Chondrocyte (in vitro differentiated cells): Measurements from ENCODE around the gene ADAT3. TPM values are rescaled to one million over a fixed set of nuclear protein-coding genes. Genes with fewer than 3 reads are reported as not detected.
"Not testable (repeated sequence)": the region's sequence is repeated elsewhere in the genome, so short reads cannot be mapped to it uniquely, and the experiment has no call there.

Experiments used
- DNase-seq: peaks from one replicate; pipeline ENCODE4 v3.0.0; 2021; ENCODE audit warnings: mixed read lengths, low spot score
- H3K27ac Mint-ChIP-seq: one replicate; pipeline ENCODE4 v1.8.0; 2021; ENCODE audit warnings: mild to moderate bottlenecking, moderate library complexity, mixed read lengths; ENCODE audit not compliant: unreplicated experiment
- H3K27me3 Mint-ChIP-seq: 2 replicates; pipeline ENCODE4 v1.8.0; 2021; ENCODE audit warnings: low read depth, mixed read lengths
- H3K36me3 Mint-ChIP-seq: 2 replicates; pipeline ENCODE4 v1.8.0; 2021; ENCODE audit warnings: low read depth, mixed read lengths
- H3K4me1 Mint-ChIP-seq: 2 replicates; pipeline ENCODE4 v1.8.0; 2021; ENCODE audit warnings: low read depth, mild to moderate bottlenecking, mixed read lengths
- H3K4me3 Mint-ChIP-seq: one replicate; pipeline ENCODE4 v1.8.0; 2021; ENCODE audit warnings: mild to moderate bottlenecking, moderate library complexity, mixed read lengths; ENCODE audit not compliant: unreplicated experiment
- H3K9me3 Mint-ChIP-seq: 2 replicates; pipeline ENCODE4 v1.8.0; 2021; ENCODE audit warnings: low read depth, mixed read lengths
- total RNA-seq: library from RNA; stranded (reverse); gene quantifications from 3 replicates; pipeline ENCODE4 v1.2.1, GENCODE V29; 2021
- TF ChIP-seq, protein P1 (sequence below): fragments of 200-600 bp; sonication (generic); IDR thresholded peaks from 2 replicates; pipeline ENCODE4 v1.5.0; 2021; ENCODE audit warnings: antibody characterized with exemption, mild to moderate bottlenecking, moderate library complexity

The ADAT3 gene
- total RNA-seq, 1 donor from 2014 or later = 3.6 TPM

DNA sequence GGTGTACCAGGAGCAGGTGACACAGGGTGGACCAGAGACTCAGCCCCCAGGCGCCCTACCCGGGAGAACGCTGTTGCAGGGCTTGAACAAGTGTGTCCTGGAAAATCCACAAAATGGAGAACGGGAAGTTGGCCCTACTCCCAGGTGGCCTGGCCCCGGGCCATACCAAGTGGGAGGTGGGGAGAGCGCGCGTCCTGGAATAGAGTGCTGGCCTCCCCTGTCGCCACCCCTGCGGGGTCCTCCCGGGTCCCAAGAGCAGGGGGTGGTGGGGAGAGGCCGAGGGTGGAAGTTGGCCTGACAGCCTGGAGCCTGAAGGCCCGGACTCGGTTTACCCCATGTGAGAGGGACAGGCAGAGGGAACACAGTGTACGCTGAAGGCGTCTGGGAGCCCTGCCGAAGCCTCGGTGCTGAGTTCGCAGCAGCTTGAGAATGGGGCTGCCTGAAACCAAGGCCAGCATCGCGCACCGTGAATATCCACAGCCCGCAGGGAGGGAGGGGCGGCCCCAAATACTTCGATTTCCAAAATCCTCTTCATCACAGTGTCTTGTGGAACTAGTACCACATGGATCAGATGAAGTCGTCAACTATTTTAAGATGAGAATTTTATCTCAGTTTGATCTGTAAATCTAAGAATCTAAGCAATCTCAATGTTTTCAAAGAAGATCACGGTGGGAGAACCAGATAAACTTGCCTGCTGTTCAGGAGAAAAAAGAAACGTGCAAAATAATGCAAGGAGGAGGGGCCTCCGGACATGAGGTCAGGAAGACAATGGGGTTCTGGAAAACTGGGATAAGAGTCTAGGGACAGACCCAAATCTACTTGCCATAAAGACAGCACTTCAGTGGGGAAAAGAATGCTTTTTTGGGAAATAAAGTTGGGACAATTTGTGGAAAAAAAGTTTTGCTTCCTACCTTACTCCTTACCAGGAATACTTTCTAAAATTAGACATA is 31.4 kb upstream of the ADAT3 start:
- Mint-ChIP-seq H3K4me3 (peak overlapping the region; percentile 96), H3K27me3 (no peaks in the 10 kb centered on the region), H3K9me3 (no peaks in the 10 kb centered on the region), H3K4me1 (peaks cover 21% of the 10 kb centered on the region), H3K36me3 (no peaks in the 10 kb centered on the region), H3K27ac (peak overlapping the region; percentile 99)
- DNase-seq = peak; percentile 65
- TF ChIP-seq, protein P1, sequence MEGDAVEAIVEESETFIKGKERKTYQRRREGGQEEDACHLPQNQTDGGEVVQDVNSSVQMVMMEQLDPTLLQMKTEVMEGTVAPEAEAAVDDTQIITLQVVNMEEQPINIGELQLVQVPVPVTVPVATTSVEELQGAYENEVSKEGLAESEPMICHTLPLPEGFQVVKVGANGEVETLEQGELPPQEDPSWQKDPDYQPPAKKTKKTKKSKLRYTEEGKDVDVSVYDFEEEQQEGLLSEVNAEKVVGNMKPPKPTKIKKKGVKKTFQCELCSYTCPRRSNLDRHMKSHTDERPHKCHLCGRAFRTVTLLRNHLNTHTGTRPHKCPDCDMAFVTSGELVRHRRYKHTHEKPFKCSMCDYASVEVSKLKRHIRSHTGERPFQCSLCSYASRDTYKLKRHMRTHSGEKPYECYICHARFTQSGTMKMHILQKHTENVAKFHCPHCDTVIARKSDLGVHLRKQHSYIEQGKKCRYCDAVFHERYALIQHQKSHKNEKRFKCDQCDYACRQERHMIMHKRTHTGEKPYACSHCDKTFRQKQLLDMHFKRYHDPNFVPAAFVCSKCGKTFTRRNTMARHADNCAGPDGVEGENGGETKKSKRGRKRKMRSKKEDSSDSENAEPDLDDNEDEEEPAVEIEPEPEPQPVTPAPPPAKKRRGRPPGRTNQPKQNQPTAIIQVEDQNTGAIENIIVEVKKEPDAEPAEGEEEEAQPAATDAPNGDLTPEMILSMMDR = no peak

DNA sequence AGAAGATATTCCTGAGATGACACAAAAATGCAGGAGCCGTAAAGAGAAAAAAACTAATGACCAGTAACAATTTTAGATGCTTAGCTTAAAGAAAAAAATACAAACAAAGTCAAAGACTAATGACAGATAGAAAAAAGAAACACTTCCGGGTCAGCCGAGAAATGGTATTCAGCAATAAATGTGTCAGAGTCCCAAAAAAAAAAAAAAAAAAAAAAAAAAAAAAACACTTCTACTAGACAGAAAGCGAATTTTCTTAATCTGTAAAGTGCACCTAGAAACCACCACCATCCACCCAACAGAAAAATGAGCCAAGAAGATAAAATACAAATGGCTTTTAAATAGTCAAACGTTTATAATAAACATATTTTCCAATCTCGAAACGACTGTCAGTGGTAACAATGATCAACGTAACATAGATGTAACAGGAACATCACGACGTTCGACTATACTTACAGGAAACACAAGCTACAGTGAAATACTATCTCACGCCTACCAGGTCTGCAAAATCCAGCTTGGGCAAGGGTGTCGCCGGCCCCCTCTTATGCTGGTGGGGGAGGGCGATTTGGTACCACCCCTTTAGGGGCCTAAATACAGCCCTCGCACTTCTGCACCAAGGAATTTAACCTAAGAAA is 30.5 kb upstream of the ADAT3 start:
- no peak for DNase-seq
- H3K9me3 Mint-ChIP-seq = no peaks in the 10 kb centered on the region
- H3K4me1 Mint-ChIP-seq = peaks cover 21% of the 10 kb centered on the region
- H3K36me3 Mint-ChIP-seq = no peaks in the 10 kb centered on the region
- no peaks in the 10 kb centered on the region for H3K27me3 Mint-ChIP-seq
- peak overlapping the region; percentile 96 for H3K4me3 Mint-ChIP-seq
- peak overlapping the region; percentile 99 for H3K27ac Mint-ChIP-seq
- TF ChIP-seq, protein P1 = no peak

DNA sequence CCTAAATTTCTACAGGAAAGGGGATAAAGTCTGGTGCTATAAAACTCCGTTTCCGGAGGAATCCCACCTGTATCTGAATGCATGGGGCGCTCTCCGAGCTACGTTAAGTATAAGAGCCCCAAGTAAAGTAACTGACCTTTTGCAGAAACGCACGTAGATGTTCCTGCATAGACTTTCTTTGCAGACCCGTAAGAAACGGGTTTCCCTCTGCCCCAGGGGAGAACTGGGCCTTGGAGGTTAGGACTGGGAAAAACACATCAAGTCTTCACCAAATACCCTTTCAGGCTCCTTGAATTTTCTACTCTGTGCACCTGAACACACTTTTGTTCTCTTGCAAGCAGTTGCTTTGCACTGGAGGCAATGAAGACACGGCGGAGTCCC is 29.9 kb upstream of the ADAT3 start:
- H3K4me1 Mint-ChIP-seq = peaks cover 21% of the 10 kb centered on the region
- H3K27me3 Mint-ChIP-seq = not testable (repeated sequence)

DNA sequence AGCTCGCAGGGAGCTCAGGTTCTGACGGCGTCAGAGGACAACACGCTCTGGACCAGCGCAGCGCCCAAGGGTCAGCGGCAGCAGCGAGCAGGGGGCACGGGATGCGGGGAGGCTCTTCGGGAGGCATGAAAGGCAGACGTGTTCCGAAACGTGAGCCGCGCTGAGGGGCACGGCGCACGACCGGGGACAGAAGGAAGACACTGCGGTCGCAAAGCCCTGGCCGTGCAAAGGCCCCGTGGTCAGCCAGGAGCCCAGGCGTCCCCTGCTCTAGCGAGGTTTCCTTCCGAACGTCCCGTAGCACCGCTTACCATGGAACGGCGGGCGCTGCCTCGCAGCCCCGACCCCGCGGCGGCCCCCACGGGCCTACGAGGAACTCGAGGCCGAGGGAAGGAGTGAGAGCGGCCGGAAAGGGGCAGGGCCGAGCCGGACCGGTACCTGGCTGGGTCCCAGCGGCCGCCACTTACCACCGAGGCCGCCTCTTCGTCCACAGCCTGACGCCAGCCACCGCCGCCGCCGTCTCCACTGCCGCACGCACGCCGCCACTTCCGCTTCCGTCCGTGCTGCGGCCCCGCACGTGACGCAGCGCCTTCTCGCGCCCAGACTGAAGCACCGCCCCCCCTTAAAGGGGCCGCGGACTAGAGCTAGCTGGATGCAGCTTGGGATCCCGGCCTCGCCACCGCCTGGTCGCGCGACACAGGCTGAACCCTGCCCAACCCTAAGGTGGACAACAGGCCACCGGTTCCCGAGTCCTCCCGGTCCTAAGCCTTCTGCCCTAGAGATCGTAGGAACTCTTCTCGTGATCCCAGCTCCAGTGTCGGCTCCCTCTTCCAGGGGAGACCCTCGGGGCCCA is 29.3 kb upstream of the ADAT3 start:
- H3K9me3 Mint-ChIP-seq = no peaks in the 10 kb centered on the region
- H3K4me3 Mint-ChIP-seq = peak overlapping the region; percentile 96
- DNase-seq = peak; percentile 97
- H3K4me1 Mint-ChIP-seq = peaks cover 21% of the 10 kb centered on the region
- H3K36me3 Mint-ChIP-seq = no peaks in the 10 kb centered on the region
- H3K27me3 Mint-ChIP-seq = no peaks in the 10 kb centered on the region
- TF ChIP-seq, protein P1 = peak; percentile 38
- H3K27ac Mint-ChIP-seq = peak overlapping the region; percentile 99

More for the DNA sequence above, 29.9 kb upstream of the ADAT3 start:
- peak overlapping the region; percentile 99 for H3K27ac Mint-ChIP-seq
- H3K4me3 Mint-ChIP-seq = peak overlapping the region; percentile 96
- H3K36me3 Mint-ChIP-seq, H3K9me3 Mint-ChIP-seq, DNase-seq: not testable (repeated sequence)

GRCh38 chr19:1876496-1877279 is 28.5 kb upstream of the ADAT3 start:
- TF ChIP-seq, protein P1 = peak; percentile 7
- peak overlapping the region; percentile 99 for H3K27ac Mint-ChIP-seq
- H3K27me3 Mint-ChIP-seq, H3K36me3 Mint-ChIP-seq, H3K9me3 Mint-ChIP-seq: not testable (repeated sequence)
- H3K4me1 Mint-ChIP-seq = peaks cover 21% of the 10 kb centered on the region
- peak overlapping the region; percentile 96 for H3K4me3 Mint-ChIP-seq
- DNase-seq = peak; percentile 72

DNA sequence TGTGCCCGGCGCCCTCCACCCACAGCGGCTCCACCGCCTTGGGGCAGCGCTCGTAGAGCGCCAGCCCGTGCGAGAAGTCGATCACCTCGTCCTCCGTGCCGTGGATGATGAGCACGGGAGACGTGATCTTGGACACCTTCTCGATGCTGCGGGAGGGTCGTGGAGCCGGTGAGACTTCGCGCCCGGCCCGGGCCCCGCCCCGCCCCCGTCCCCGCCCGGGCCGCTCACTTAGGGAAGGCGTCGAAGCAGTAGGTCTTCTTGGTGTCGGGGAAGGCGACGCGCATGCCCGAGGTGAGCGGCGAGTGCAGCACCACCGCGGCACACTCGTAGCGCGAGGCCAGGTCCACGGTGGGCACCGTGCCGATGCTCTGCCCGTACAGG is 27.9 kb upstream of the ADAT3 start:
- not testable (repeated sequence) for H3K36me3 Mint-ChIP-seq, DNase-seq, H3K9me3 Mint-ChIP-seq, H3K27me3 Mint-ChIP-seq, H3K27ac Mint-ChIP-seq, H3K4me3 Mint-ChIP-seq
- H3K4me1 Mint-ChIP-seq = peaks cover 25% of the 10 kb centered on the region

DNA sequence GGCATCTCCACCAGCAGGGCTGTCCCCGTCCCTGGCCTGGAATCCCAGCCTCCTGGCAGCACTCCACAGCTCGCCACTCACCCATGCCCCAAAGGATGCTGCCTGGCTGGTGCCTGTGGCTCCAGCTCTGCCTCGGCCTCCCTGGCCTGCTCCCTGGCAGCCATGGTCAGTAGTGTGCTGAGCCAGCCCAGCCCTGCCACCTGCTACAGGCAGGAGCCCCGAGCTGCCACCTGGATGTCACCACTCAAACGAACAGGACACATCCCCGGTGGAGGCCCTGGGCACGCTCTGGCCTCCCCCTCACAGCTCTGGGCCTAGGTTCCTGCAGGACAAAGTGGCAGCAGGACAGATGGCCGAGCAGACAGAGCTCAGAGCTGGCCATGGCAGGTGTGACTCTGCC is 26.6 kb upstream of the ADAT3 start:
- H3K4me3 Mint-ChIP-seq, H3K36me3 Mint-ChIP-seq: not testable (repeated sequence)
- H3K4me1 Mint-ChIP-seq = peaks cover 38% of the 10 kb centered on the region

DNA sequence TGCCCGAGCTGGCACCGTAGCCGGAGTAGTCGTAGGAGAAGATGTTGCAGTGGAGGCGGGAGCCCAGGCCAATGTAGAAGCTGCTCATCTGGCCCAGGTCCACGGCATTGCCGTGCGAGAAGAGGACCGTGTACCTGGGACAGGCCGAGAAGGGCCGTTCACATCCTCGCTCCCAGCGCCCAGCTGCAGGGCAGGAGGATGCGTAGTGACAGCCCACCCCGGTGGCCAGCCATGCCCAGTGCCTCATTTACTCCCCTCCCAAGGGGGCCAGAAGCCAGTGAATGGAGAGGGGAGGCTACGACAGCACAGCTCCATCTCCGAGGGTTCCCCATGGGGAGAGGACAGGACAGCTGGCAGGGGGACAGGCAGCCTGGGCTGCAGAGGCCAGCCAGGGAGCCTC is 25.2 kb upstream of the ADAT3 start:
- DNase-seq, H3K27ac Mint-ChIP-seq, H3K36me3 Mint-ChIP-seq, H3K4me3 Mint-ChIP-seq, H3K27me3 Mint-ChIP-seq, H3K9me3 Mint-ChIP-seq: not testable (repeated sequence)
- peaks cover 37% of the 10 kb centered on the region for H3K4me1 Mint-ChIP-seq

More for the DNA sequence above, 26.6 kb upstream of the ADAT3 start:
- not testable (repeated sequence) for H3K9me3 Mint-ChIP-seq, H3K27ac Mint-ChIP-seq, H3K27me3 Mint-ChIP-seq, DNase-seq
